Activated naive CD8-positive, alpha-beta T cell (primary cell): ENCODE data around the gene MCIDAS.

Experiments
- H3K27ac Mint-ChIP-seq: one replicate; pipeline ENCODE4 v1.8.0; 2021; ENCODE audit warnings: mixed read lengths
- H3K27me3 Mint-ChIP-seq: one replicate; pipeline ENCODE4 v1.8.0; 2021; ENCODE audit warnings: mixed read lengths
- H3K36me3 Mint-ChIP-seq: one replicate; pipeline ENCODE4 v1.8.0; 2021; ENCODE audit warnings: mixed read lengths
- H3K4me1 Mint-ChIP-seq: one replicate; pipeline ENCODE4 v1.8.0; 2021; ENCODE audit warnings: low read depth, mixed read lengths
- H3K4me3 Mint-ChIP-seq: one replicate; pipeline ENCODE4 v1.8.0; 2021; ENCODE audit warnings: mild to moderate bottlenecking, mixed read lengths
- H3K9me3 Mint-ChIP-seq: one replicate; pipeline ENCODE4 v1.8.0; 2021; ENCODE audit warnings: low read depth, mixed read lengths

MCIDAS gene

GRCh38 chr5:55227664-55228430, 732 bp upstream of the MCIDAS start:
- Mint-ChIP-seq H3K36me3 (no peaks in the 10 kb centered on the region), H3K27ac (no peak overlapping the region), H3K27me3 (peaks cover 73% of the 10 kb centered on the region), H3K9me3 (no peaks in the 10 kb centered on the region), H3K4me3 (peak overlapping the region; percentile 76), H3K4me1 (peaks cover 44% of the 10 kb centered on the region)

- H3K27me3 Mint-ChIP-seq: peaks cover 73% of the 10 kb centered on the region
- H3K27ac Mint-ChIP-seq: no peak overlapping the region
- H3K4me1 Mint-ChIP-seq: peaks cover 36% of the 10 kb centered on the region
- peak overlapping the region; percentile 63 for H3K4me3 Mint-ChIP-seq
- no peaks in the 10 kb centered on the region for H3K9me3 Mint-ChIP-seq
- H3K36me3 Mint-ChIP-seq: peaks cover under 1% of the 10 kb centered on the region
These were observed 835 bp downstream of the MCIDAS start for GRCh38 chr5:55226027-55226933.

- H3K4me3 Mint-ChIP-seq: no peak overlapping the region
- H3K36me3 Mint-ChIP-seq: peaks cover 2% of the 10 kb centered on the region
- H3K9me3 Mint-ChIP-seq: no peaks in the 10 kb centered on the region
- no peak overlapping the region for H3K27ac Mint-ChIP-seq
- peaks cover 38% of the 10 kb centered on the region for H3K4me1 Mint-ChIP-seq
- peaks cover 69% of the 10 kb centered on the region for H3K27me3 Mint-ChIP-seq
These were observed 1.8 kb downstream of the MCIDAS start for GRCh38 chr5:55225346-55225745.

- H3K4me1 Mint-ChIP-seq: peaks cover 41% of the 10 kb centered on the region
- H3K9me3 Mint-ChIP-seq: no peaks in the 10 kb centered on the region
- H3K36me3 Mint-ChIP-seq: peaks cover 2% of the 10 kb centered on the region
- peaks cover 60% of the 10 kb centered on the region for H3K27me3 Mint-ChIP-seq
- peak overlapping the region; percentile 32 for H3K4me3 Mint-ChIP-seq
- H3K27ac Mint-ChIP-seq: no peak overlapping the region
These were observed 3.3 kb downstream of the MCIDAS start for GRCh38 chr5:55223812-55224240.

GRCh38 chr5:55222985-55223811, 3.9 kb downstream of the MCIDAS start:
- Mint-ChIP-seq H3K27ac (no peak overlapping the region), H3K36me3 (peaks cover 2% of the 10 kb centered on the region), H3K9me3 (no peaks in the 10 kb centered on the region)

GRCh38 chr5:55222092-55222984, 4.8 kb downstream of the MCIDAS start:
- peak overlapping the region; percentile 14 for H3K4me3 Mint-ChIP-seq
- peaks cover 2% of the 10 kb centered on the region for H3K36me3 Mint-ChIP-seq
- no peaks in the 10 kb centered on the region for H3K9me3 Mint-ChIP-seq
- H3K4me1 Mint-ChIP-seq: peaks cover 34% of the 10 kb centered on the region
- peaks cover 51% of the 10 kb centered on the region for H3K27me3 Mint-ChIP-seq
- no peak overlapping the region for H3K27ac Mint-ChIP-seq

More at GRCh38 chr5:55222985-55223811, 3.9 kb downstream of the MCIDAS start:
- H3K4me3 Mint-ChIP-seq: peak overlapping the region; percentile 32
- peaks cover 41% of the 10 kb centered on the region for H3K4me1 Mint-ChIP-seq
- peaks cover 57% of the 10 kb centered on the region for H3K27me3 Mint-ChIP-seq

- Mint-ChIP-seq H3K9me3 (no peaks in the 10 kb centered on the region), H3K4me1 (peaks cover 29% of the 10 kb centered on the region), H3K4me3 (peak overlapping the region; percentile 79), H3K27me3 (peaks cover 50% of the 10 kb centered on the region), H3K27ac (no peak overlapping the region), H3K36me3 (peaks cover 2% of the 10 kb centered on the region)
These were observed 6.5 kb downstream of the MCIDAS start for GRCh38 chr5:55220433-55221185.

- Mint-ChIP-seq H3K4me3 (peak overlapping the region; percentile 79), H3K27ac (no peak overlapping the region), H3K9me3 (no peaks in the 10 kb centered on the region), H3K4me1 (peaks cover 29% of the 10 kb centered on the region), H3K27me3 (peaks cover 42% of the 10 kb centered on the region), H3K36me3 (peaks cover 2% of the 10 kb centered on the region)
These were observed 7.3 kb downstream of the MCIDAS start for GRCh38 chr5:55219770-55220169.

GRCh38 chr5:55218967-55219366, 8.1 kb downstream of the MCIDAS start:
- H3K27me3 Mint-ChIP-seq: peaks cover 36% of the 10 kb centered on the region
- H3K4me1 Mint-ChIP-seq: peaks cover 26% of the 10 kb centered on the region
- H3K27ac Mint-ChIP-seq: no peak overlapping the region
- peaks cover 2% of the 10 kb centered on the region for H3K36me3 Mint-ChIP-seq
- H3K9me3 Mint-ChIP-seq: no peaks in the 10 kb centered on the region
- H3K4me3 Mint-ChIP-seq: no peak overlapping the region

- Mint-ChIP-seq H3K9me3 (no peaks in the 10 kb centered on the region), H3K4me3 (no peak overlapping the region), H3K36me3 (peaks cover 2% of the 10 kb centered on the region), H3K4me1 (no peaks in the 10 kb centered on the region), H3K27me3 (peaks cover 7% of the 10 kb centered on the region), H3K27ac (no peak overlapping the region)
These were observed 15.8 kb downstream of the MCIDAS start for GRCh38 chr5:55211184-55211874.

- H3K27me3 Mint-ChIP-seq: peaks cover 21% of the 10 kb centered on the region
- peaks cover 2% of the 10 kb centered on the region for H3K36me3 Mint-ChIP-seq
- no peaks in the 10 kb centered on the region for H3K4me1 Mint-ChIP-seq
- H3K9me3 Mint-ChIP-seq: peaks cover 3% of the 10 kb centered on the region
- no peak overlapping the region for H3K4me3 Mint-ChIP-seq
- no peak overlapping the region for H3K27ac Mint-ChIP-seq
These were observed 22.1 kb downstream of the MCIDAS start for GRCh38 chr5:55205001-55205400.

GRCh38 chr5:55191165-55191564, 36.0 kb downstream of the MCIDAS start:
- Mint-ChIP-seq H3K4me3 (no peak overlapping the region), H3K27me3 (peaks cover 39% of the 10 kb centered on the region), H3K27ac (no peak overlapping the region), H3K36me3 (no peaks in the 10 kb centered on the region), H3K9me3 (no peaks in the 10 kb centered on the region), H3K4me1 (no peaks in the 10 kb centered on the region)
